ENCODE data around the gene MARCKSL1. TPM values are rescaled to one million over a fixed set of nuclear protein-coding genes. Genes with fewer than 3 reads are reported as not detected.
A peak's percentile ranks its signal among the peaks of the same experiment; 100 is the strongest.

MARCKSL1 gene
- total RNA-seq, 1 donor from 2014 or later: 213 TPM

DNA sequence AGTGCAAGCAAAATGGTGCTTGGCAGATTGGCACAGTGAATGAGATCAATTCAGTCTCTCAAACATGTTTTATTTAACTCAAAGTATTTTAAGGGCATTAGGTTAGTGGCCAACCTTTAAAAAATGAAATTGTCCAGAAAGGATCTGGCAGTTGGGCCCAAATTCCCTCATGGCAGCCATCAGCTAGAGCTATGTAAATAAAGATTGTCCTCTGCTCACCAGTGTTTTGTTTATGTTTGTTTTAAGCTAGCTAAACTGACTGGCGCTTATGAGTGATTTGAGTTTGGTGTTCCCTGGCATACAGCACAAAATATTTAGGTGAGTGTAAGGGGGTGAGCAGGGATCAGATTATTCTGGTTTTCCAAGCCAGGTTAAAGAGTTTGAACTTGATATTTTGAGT, 26.1 kb downstream of the MARCKSL1 start:
- Mint-ChIP-seq H3K4me1 (ENCODE audit: low read depth, unreplicated experiment) (no peaks in the 10 kb centered on the region), H3K27ac (ENCODE audit: unreplicated experiment) (no peak overlapping the region), H3K4me3 (ENCODE audit: unreplicated experiment) (no peak overlapping the region), H3K27me3 (ENCODE audit: low read depth, unreplicated experiment) (no peaks in the 10 kb centered on the region), H3K9me3 (ENCODE audit: unreplicated experiment) (no peaks in the 10 kb centered on the region), H3K36me3 (ENCODE audit: low read depth, unreplicated experiment) (peaks cover 24% of the 10 kb centered on the region)
- Histone ChIP-seq H3K4me3 (ENCODE audit: insufficient read depth, low read depth, low read length) (no peak overlapping the region), H3K27me3 (ENCODE audit: insufficient read depth, low read length) (no peaks in the 10 kb centered on the region), H3K4me2 (ENCODE audit: low read length) (no peak overlapping the region), H3K79me2 (ENCODE audit: insufficient read depth, low read length) (peaks cover 78% of the 10 kb centered on the region), H3K9me3 (ENCODE audit: insufficient read depth, low read depth, low read length) (no peaks in the 10 kb centered on the region), H2AFZ (ENCODE audit: low read depth, low read length) (no peak overlapping the region), H3K4me1 (ENCODE audit: insufficient read depth, low read length) (no peaks in the 10 kb centered on the region), H3K27ac (ENCODE audit: low read depth, low read length) (no peak overlapping the region), H4K20me1 (ENCODE audit: insufficient read depth, low read length) (peaks cover 56% of the 10 kb centered on the region), H3K9ac (ENCODE audit: low read length) (no peak overlapping the region), H3K36me3 (ENCODE audit: insufficient read depth, low read length) (peaks cover 7% of the 10 kb centered on the region)
- no peak for TF ChIP-seq EZH2 (IDR thresholded peaks at IDR 0.05; ENCODE audit: insufficient read depth, low read length)
- TF ChIP-seq CTCF (IDR thresholded peaks at IDR 0.05; ENCODE audit: insufficient read depth, low read depth, low read length): no peak
- no peak for FAIRE-seq
- no peak for DNase-seq (ENCODE audit: low read depth)

DNA sequence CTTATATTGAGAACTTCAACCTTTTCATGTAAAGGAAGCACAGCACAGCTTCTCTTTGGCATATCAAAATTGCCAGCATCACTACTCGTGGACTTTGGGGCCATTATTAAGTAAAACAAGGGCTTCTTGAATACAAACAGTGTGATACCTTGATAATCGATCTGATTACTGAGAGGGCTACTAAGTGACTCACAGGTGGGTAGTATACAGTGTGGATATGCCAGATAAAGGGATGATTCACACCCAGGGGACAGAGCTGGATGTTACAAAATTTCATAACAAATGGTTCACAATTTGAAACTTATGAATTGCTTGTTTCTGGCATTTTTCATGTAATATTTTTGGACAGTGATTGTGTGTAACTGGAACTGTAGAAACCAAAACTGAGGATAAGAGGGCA, 28.7 kb downstream of the MARCKSL1 start:
- Histone ChIP-seq H3K4me1 (ENCODE audit: insufficient read depth, low read length) (no peaks in the 10 kb centered on the region), H3K27me3 (ENCODE audit: insufficient read depth, low read length) (no peaks in the 10 kb centered on the region), H2AFZ (ENCODE audit: low read depth, low read length) (no peak overlapping the region), H4K20me1 (ENCODE audit: insufficient read depth, low read length) (peaks cover 53% of the 10 kb centered on the region), H3K79me2 (ENCODE audit: insufficient read depth, low read length) (peaks cover 69% of the 10 kb centered on the region), H3K27ac (ENCODE audit: low read depth, low read length) (no peak overlapping the region), H3K9ac (ENCODE audit: low read length) (no peak overlapping the region), H3K4me2 (ENCODE audit: low read length) (no peak overlapping the region), H3K36me3 (ENCODE audit: insufficient read depth, low read length) (peaks cover 23% of the 10 kb centered on the region), H3K4me3 (ENCODE audit: insufficient read depth, low read depth, low read length) (no peak overlapping the region), H3K9me3 (ENCODE audit: insufficient read depth, low read depth, low read length) (no peaks in the 10 kb centered on the region)
- Mint-ChIP-seq H3K36me3 (ENCODE audit: low read depth, unreplicated experiment) (peaks cover 29% of the 10 kb centered on the region), H3K4me1 (ENCODE audit: low read depth, unreplicated experiment) (peaks cover 2% of the 10 kb centered on the region), H3K9me3 (ENCODE audit: unreplicated experiment) (no peaks in the 10 kb centered on the region), H3K4me3 (ENCODE audit: unreplicated experiment) (no peak overlapping the region), H3K27ac (ENCODE audit: unreplicated experiment) (no peak overlapping the region), H3K27me3 (ENCODE audit: low read depth, unreplicated experiment) (no peaks in the 10 kb centered on the region)
- TF ChIP-seq EZH2 (IDR thresholded peaks at IDR 0.05; ENCODE audit: insufficient read depth, low read length): no peak
- no peak for TF ChIP-seq CTCF (IDR thresholded peaks at IDR 0.05; ENCODE audit: insufficient read depth, low read depth, low read length)
- FAIRE-seq (no peak), DNase-seq (ENCODE audit: low read depth) (peak; percentile 22)

DNA sequence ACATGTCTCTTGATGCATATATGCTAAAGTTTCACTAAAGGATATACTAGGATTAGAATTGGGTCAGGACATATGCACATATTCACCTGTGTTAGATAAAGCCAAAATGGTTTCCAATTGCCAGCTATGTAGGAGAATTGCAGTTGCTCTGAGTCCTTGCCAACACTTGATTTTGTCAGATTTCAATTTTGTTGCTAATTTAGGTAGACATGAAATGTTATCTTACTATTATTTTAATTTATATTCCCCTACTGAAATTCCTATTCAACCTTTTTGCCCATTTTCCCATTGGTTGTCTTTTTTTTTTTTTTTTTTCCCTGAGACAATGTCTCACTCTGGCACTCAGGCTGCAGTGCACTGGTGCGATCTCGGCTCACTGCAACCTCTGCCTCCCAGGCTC, 30.7 kb downstream of the MARCKSL1 start:
- Histone ChIP-seq H3K27me3 (ENCODE audit: insufficient read depth, low read length) (no peaks in the 10 kb centered on the region), H3K9ac (ENCODE audit: low read length) (no peak overlapping the region), H3K9me3 (ENCODE audit: insufficient read depth, low read depth, low read length) (no peaks in the 10 kb centered on the region), H3K36me3 (ENCODE audit: insufficient read depth, low read length) (peaks cover 23% of the 10 kb centered on the region), H3K4me2 (ENCODE audit: low read length) (no peak overlapping the region), H4K20me1 (ENCODE audit: insufficient read depth, low read length) (peaks cover 55% of the 10 kb centered on the region), H3K79me2 (ENCODE audit: insufficient read depth, low read length) (peaks cover 59% of the 10 kb centered on the region), H3K27ac (ENCODE audit: low read depth, low read length) (no peak overlapping the region), H2AFZ (ENCODE audit: low read depth, low read length) (no peak overlapping the region), H3K4me3 (ENCODE audit: insufficient read depth, low read depth, low read length) (no peak overlapping the region), H3K4me1 (ENCODE audit: insufficient read depth, low read length) (no peaks in the 10 kb centered on the region)
- no peaks in the 10 kb centered on the region for H3K27me3 Mint-ChIP-seq (ENCODE audit: low read depth, unreplicated experiment)
- H3K36me3 Mint-ChIP-seq (ENCODE audit: low read depth, unreplicated experiment): peaks cover 26% of the 10 kb centered on the region
- no peak overlapping the region for H3K4me3 Mint-ChIP-seq (ENCODE audit: unreplicated experiment)
- DNase-seq (ENCODE audit: low read depth) (no peak), FAIRE-seq (no peak)
- TF ChIP-seq EZH2 (IDR thresholded peaks at IDR 0.05; ENCODE audit: insufficient read depth, low read length) (no peak), CTCF (IDR thresholded peaks at IDR 0.05; ENCODE audit: insufficient read depth, low read depth, low read length) (no peak)
- no peaks in the 10 kb centered on the region for H3K9me3 Mint-ChIP-seq (ENCODE audit: unreplicated experiment)
- H3K27ac Mint-ChIP-seq (ENCODE audit: unreplicated experiment): no peak overlapping the region
- peaks cover 6% of the 10 kb centered on the region for H3K4me1 Mint-ChIP-seq (ENCODE audit: low read depth, unreplicated experiment)
